Measurements from ENCODE around the gene NR2F1-AS1. TPM values are rescaled to one million over a fixed set of nuclear protein-coding genes. Genes with fewer than 3 reads are reported as not detected.

Gene NR2F1-AS1
- polyA plus RNA-seq, 3 donors: not detected

- no peak overlapping the region for H2AFZ ChIP-seq (ENCODE audit: insufficient read depth, low read depth, low read length, poor library complexity, severe bottlenecking)
- no peak overlapping the region for H3K4me3 ChIP-seq (replicated peaks in 1 of 3; ENCODE audit: low read depth in 2 of 3, low read length in 3 of 3)
- no peaks in the 10 kb centered on the region for H4K20me1 ChIP-seq (ENCODE audit: insufficient read depth, low read length)
- peaks cover 0 to 3% (median 0%) of the 10 kb centered on the region in 7 donors for H3K9me3 Mint-ChIP-seq
- H3K4me3 Mint-ChIP-seq: no peak overlapping the region
- no peak overlapping the region for H3K27ac Mint-ChIP-seq
- no peak for DNase-seq
- H3K79me2 ChIP-seq (ENCODE audit: insufficient read depth, low read length): no peaks in the 10 kb centered on the region
- no peak overlapping the region for H3K27ac ChIP-seq (ENCODE audit: low read depth in 1 of 2, low read length in 2 of 2)
- no peak overlapping the region for H3K9ac ChIP-seq (ENCODE audit: insufficient read depth, low read length, poor library complexity, severe bottlenecking)
- intact Hi-C loops (cut with micrococcal nuclease): no loop called here
- no peaks in the 10 kb centered on the region for H3K36me3 Mint-ChIP-seq
- TF ChIP-seq CTCF (IDR thresholded peaks at IDR 0.05): no peak
- H3K4me2 ChIP-seq (replicated peaks; ENCODE audit: extremely low read depth, low read length, poor library complexity, severe bottlenecking): no peak overlapping the region
- H3K27me3 Mint-ChIP-seq (ENCODE audit: low read depth in 3 of 3): peaks cover 0 to 2% (median 2%) of the 10 kb centered on the region in 3 donors
- H3K27me3 ChIP-seq (ENCODE audit: control insufficient read depth in 2 of 2, insufficient read depth in 2 of 2, low read length in 2 of 2): no peaks in the 10 kb centered on the region
- WGBS (ENCODE audit: insufficient coverage): 83% methylated on average over 1 of the region's 5 CpGs
- no peaks in the 10 kb centered on the region for H3K9me3 ChIP-seq (replicated peaks in 1 of 2; ENCODE audit: control insufficient read depth in 1 of 2, insufficient read depth in 1 of 2, low read length in 2 of 2)
- H3K4me1 Mint-ChIP-seq: no peaks in the 10 kb centered on the region
- H3K4me1 ChIP-seq (ENCODE audit: control insufficient read depth in 1 of 2, insufficient read depth in 2 of 2, low read length in 2 of 2): no peaks in the 10 kb centered on the region
- H3K36me3 ChIP-seq (replicated peaks in 1 of 2; ENCODE audit: control insufficient read depth in 1 of 2, insufficient read depth in 2 of 2, low read length in 2 of 2): no peaks in the 10 kb centered on the region
Observed at GRCh38 chr5:93406971-93407401, 174.0 kb downstream of the NR2F1-AS1 start.

- no peak overlapping the region for H3K27ac ChIP-seq (ENCODE audit: low read depth in 1 of 2, low read length in 2 of 2)
- no peaks in the 10 kb centered on the region for H3K36me3 Mint-ChIP-seq
- no CpG with 5 or more reads among the region's 1 CpG for WGBS (ENCODE audit: insufficient coverage)
- H3K27ac Mint-ChIP-seq: no peak overlapping the region
- no peaks in the 10 kb centered on the region for H4K20me1 ChIP-seq (ENCODE audit: insufficient read depth, low read length)
- H3K27me3 ChIP-seq (ENCODE audit: control insufficient read depth in 2 of 2, insufficient read depth in 2 of 2, low read length in 2 of 2): no peaks in the 10 kb centered on the region
- H3K4me3 ChIP-seq (replicated peaks in 1 of 3; ENCODE audit: low read depth in 2 of 3, low read length in 3 of 3): no peak overlapping the region
- no peaks in the 10 kb centered on the region for H3K4me1 Mint-ChIP-seq
- no peaks in the 10 kb centered on the region for H3K79me2 ChIP-seq (ENCODE audit: insufficient read depth, low read length)
- intact Hi-C loops (cut with micrococcal nuclease): no loop called here
- no peak for DNase-seq
- H3K4me1 ChIP-seq (ENCODE audit: control insufficient read depth in 1 of 2, insufficient read depth in 2 of 2, low read length in 2 of 2): no peaks in the 10 kb centered on the region
- no peak overlapping the region for H3K4me2 ChIP-seq (replicated peaks; ENCODE audit: extremely low read depth, low read length, poor library complexity, severe bottlenecking)
- no peak for TF ChIP-seq CTCF (IDR thresholded peaks at IDR 0.05)
- H3K36me3 ChIP-seq (replicated peaks in 1 of 2; ENCODE audit: control insufficient read depth in 1 of 2, insufficient read depth in 2 of 2, low read length in 2 of 2): no peaks in the 10 kb centered on the region
- peaks cover 0 to 2% (median 2%) of the 10 kb centered on the region in 3 donors for H3K27me3 Mint-ChIP-seq (ENCODE audit: low read depth in 3 of 3)
- peaks cover 0 to 3% (median 0%) of the 10 kb centered on the region in 7 donors for H3K9me3 Mint-ChIP-seq
- H2AFZ ChIP-seq (ENCODE audit: insufficient read depth, low read depth, low read length, poor library complexity, severe bottlenecking): no peak overlapping the region
- no peak overlapping the region for H3K9ac ChIP-seq (ENCODE audit: insufficient read depth, low read length, poor library complexity, severe bottlenecking)
- no peaks in the 10 kb centered on the region for H3K9me3 ChIP-seq (replicated peaks in 1 of 2; ENCODE audit: control insufficient read depth in 1 of 2, insufficient read depth in 1 of 2, low read length in 2 of 2)
- no peak overlapping the region for H3K4me3 Mint-ChIP-seq
Observed at GRCh38 chr5:93404246-93404645, 176.8 kb downstream of the NR2F1-AS1 start.
